SK-N-SH treated with all-trans-retinoic acid at 6 μM for 48 hours (cell line): ENCODE results near the gene RIN3.

ENCODE experiments used
- ATAC-seq: fragments of 200-7000 bp; cut with Tn5 transposase; 3 replicates; pipeline ENCODE4 v1.9.1; 2020; ENCODE audit warnings: mild to moderate bottlenecking, moderate library complexity
- ARNTL ChIP-seq: fragments of 450-650 bp; formaldehyde crosslinking; IDR thresholded peaks from 2 replicates; pipeline ENCODE4 v1.5.0; 2020; ENCODE audit warnings: low read depth, mild to moderate bottlenecking, moderate library complexity, borderline replicate concordance
- CREB5 ChIP-seq: fragments of 250-450 bp; sonication (Bioruptor Pico); IDR thresholded peaks from 2 replicates; pipeline ENCODE4 v1.5.1; 2020; ENCODE audit warnings: low read depth, mild to moderate bottlenecking, moderate library complexity
- CSDC2 ChIP-seq: fragments of 250-450 bp; sonication (Bioruptor Pico); IDR thresholded peaks from 2 replicates; pipeline ENCODE4 v1.5.0; 2020; ENCODE audit warnings: mild to moderate bottlenecking, moderate library complexity
- CSRNP3 ChIP-seq: fragments of 250-450 bp; sonication (Bioruptor Pico); IDR thresholded peaks from 2 replicates; pipeline ENCODE4 v1.5.1; 2021; ENCODE audit warnings: mild to moderate bottlenecking, moderate library complexity
- GLIS3 ChIP-seq: fragments of 250-450 bp; sonication (Bioruptor Pico); IDR thresholded peaks from 2 replicates; pipeline ENCODE4 v1.5.0; 2020; ENCODE audit warnings: mild to moderate bottlenecking, moderate library complexity
- ISL1 ChIP-seq: fragments of 250-450 bp; sonication (Bioruptor Pico); IDR thresholded peaks from 2 replicates; pipeline ENCODE4 v2.1.2; 2022; ENCODE audit warnings: mild to moderate bottlenecking, moderate library complexity
- PATZ1 ChIP-seq: fragments of 250-450 bp; sonication (Bioruptor Pico); IDR thresholded peaks from 2 replicates; pipeline ENCODE4 v1.8.0; 2020; ENCODE audit warnings: mild to moderate bottlenecking, moderate library complexity, borderline replicate concordance
- POU6F1 ChIP-seq: fragments of 250-450 bp; sonication (Bioruptor Pico); IDR thresholded peaks from 2 replicates; pipeline ENCODE4 v1.8.0; 2021; ENCODE audit warnings: low read depth, mild to moderate bottlenecking, moderate library complexity, borderline replicate concordance
- PPARA ChIP-seq: fragments of 250-450 bp; sonication (Bioruptor Pico); IDR thresholded peaks from 2 replicates; pipeline ENCODE4 v1.5.0; 2020; ENCODE audit warnings: mild to moderate bottlenecking, borderline replicate concordance
- RARB ChIP-seq: fragments of 250-450 bp; sonication (Bioruptor Pico); IDR thresholded peaks from 2 replicates; pipeline ENCODE4 v1.8.0; 2021; ENCODE audit warnings: mild to moderate bottlenecking, moderate library complexity
- SNAI2 ChIP-seq: fragments of 250-450 bp; sonication (Bioruptor Pico); IDR thresholded peaks from 2 replicates; pipeline ENCODE4 v1.5.0; 2020; ENCODE audit warnings: mild to moderate bottlenecking, moderate library complexity
- TCF4 ChIP-seq: fragments of 250-450 bp; sonication (Bioruptor Pico); IDR thresholded peaks from 2 replicates; pipeline ENCODE4 v1.8.0; 2021; ENCODE audit warnings: mild to moderate bottlenecking, moderate library complexity, borderline replicate concordance
- TOX ChIP-seq: fragments of 250-450 bp; sonication (Bioruptor Pico); IDR thresholded peaks from 2 replicates; pipeline ENCODE4 v1.8.0; 2021; ENCODE audit warnings: mild to moderate bottlenecking, moderate library complexity, borderline replicate concordance
- TSHZ2 ChIP-seq: fragments of 250-450 bp; sonication (Bioruptor Pico); IDR thresholded peaks from 2 replicates; pipeline ENCODE4 v1.5.0; 2020; ENCODE audit warnings: mild to moderate bottlenecking, moderate library complexity
- ZC3H10 ChIP-seq: fragments of 250-450 bp; sonication (Bioruptor Pico); IDR thresholded peaks from 2 replicates; pipeline ENCODE4 v1.5.1; 2021; ENCODE audit warnings: mild to moderate bottlenecking, moderate library complexity
- ZFP3 ChIP-seq: fragments of 250-450 bp; sonication (Bioruptor Pico); IDR thresholded peaks from 2 replicates; pipeline ENCODE4 v1.5.0; 2020; ENCODE audit warnings: mild to moderate bottlenecking, moderate library complexity
- ZNF565 ChIP-seq: fragments of 450-650 bp; formaldehyde crosslinking; conservative IDR thresholded peaks from 2 replicates; pipeline ENCODE4 v1.5.0; 2020; ENCODE audit warnings: low read depth, mild to moderate bottlenecking, moderate library complexity
- ZNF70 ChIP-seq: fragments of 450-650 bp; formaldehyde crosslinking; IDR thresholded peaks from 2 replicates; pipeline ENCODE4 v1.5.0; 2020; ENCODE audit warnings: mild to moderate bottlenecking, moderate library complexity

The RIN3 gene

GRCh38 chr14:92523752-92524151 is 10.2 kb downstream of the RIN3 start:
- TF ChIP-seq ARNTL = no peak
- no peak for TF ChIP-seq ISL1 (CRISPR knock-in tag)
- no peak for TF ChIP-seq PATZ1
- no peak for TF ChIP-seq TCF4 (CRISPR knock-in tag)
- TF ChIP-seq TSHZ2 (CRISPR knock-in tag) = no peak
- TF ChIP-seq RARB (CRISPR knock-in tag) = no peak
- TF ChIP-seq, all 23 proteins: peak for 0

GRCh38 chr14:92524602-92525185 is 11.1 kb downstream of the RIN3 start:
- ATAC-seq = no peak; the same call in 2 of the 3 replicates
- no peak for TF ChIP-seq ZFP3
- no peak for TF ChIP-seq TSHZ2 (CRISPR knock-in tag)
- no peak for TF ChIP-seq CSDC2 (CRISPR knock-in tag)
- no peak for TF ChIP-seq ARNTL
- TF ChIP-seq GLIS3 = no peak
- TF ChIP-seq CSRNP3 (CRISPR knock-in tag) = no peak
- TF ChIP-seq ZNF70 = no peak
- no peak for TF ChIP-seq SNAI2 (CRISPR knock-in tag)
- no peak for TF ChIP-seq PPARA
- no peak for TF ChIP-seq ZC3H10 (CRISPR knock-in tag)
- no peak for TF ChIP-seq ISL1 (CRISPR knock-in tag)
- no peak for TF ChIP-seq ZNF565
- TF ChIP-seq TOX (CRISPR knock-in tag) = no peak
- no peak for TF ChIP-seq TCF4 (CRISPR knock-in tag)
- no peak for TF ChIP-seq CREB5 (CRISPR knock-in tag)
- TF ChIP-seq RARB (CRISPR knock-in tag) = no peak
- no peak for TF ChIP-seq POU6F1 (CRISPR knock-in tag)
- TF ChIP-seq PATZ1 = no peak
- TF ChIP-seq, all 23 proteins: peak for 0

More at GRCh38 chr14:92523752-92524151, 10.2 kb downstream of the RIN3 start:
- no peak for ATAC-seq
